Measurements from ENCODE around the gene RGS10.
"Not testable (repeated sequence)": the region's sequence is repeated elsewhere in the genome, so short reads cannot be mapped to it uniquely, and the experiment has no call there.

Gene RGS10

DNA sequence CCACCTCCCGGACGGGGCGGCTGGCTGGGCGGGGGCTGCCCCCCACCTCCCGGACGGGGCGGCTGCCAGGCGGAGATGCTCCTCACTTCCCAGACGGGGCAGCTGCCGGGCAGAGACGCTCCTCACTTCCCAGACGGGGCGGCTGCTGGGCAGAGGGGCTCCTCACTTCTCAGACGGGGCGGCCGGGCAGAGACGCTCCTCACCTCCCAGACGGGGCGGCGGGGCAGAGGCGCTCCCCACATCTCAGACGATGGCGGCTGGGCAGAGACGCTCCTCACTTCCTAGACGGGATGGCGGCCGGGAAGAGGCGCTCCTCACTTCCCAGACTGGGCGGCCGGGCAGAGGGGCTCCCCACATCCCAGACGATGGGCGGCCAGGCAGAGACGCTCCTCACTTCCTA, 17.0 kb upstream of the RGS10 start:
- CTCF ChIA-PET; H3K36me3 ChIP-seq (ENCODE audit: control insufficient read depth in 4 of 4, insufficient read depth in 4 of 4, low read length in 3 of 4); POLR2A ChIA-PET; H3K4me1 ChIP-seq (ENCODE audit: control extremely low read depth in 1 of 4, control insufficient read depth in 4 of 4, insufficient read depth in 4 of 4, low read length in 3 of 4); H3K27me3 ChIP-seq (replicated peaks in 2 of 5; ENCODE audit: control insufficient read depth in 4 of 5, insufficient read depth in 5 of 5, low read length in 4 of 5); H3K4me3 ChIP-seq (ENCODE audit: control insufficient read depth in 1 of 7, extremely low read depth in 1 of 7, insufficient read depth in 4 of 7, low read depth in 2 of 7, low read length in 6 of 7); H3K27ac ChIP-seq (ENCODE audit: insufficient read depth in 1 of 2, low read depth in 1 of 2, low read length in 2 of 2, poor library complexity in 1 of 2, severe bottlenecking in 2 of 2); DNase-seq; H3K9me3 ChIP-seq (ENCODE audit: control extremely low read depth in 1 of 5, control insufficient read depth in 4 of 5, insufficient read depth in 2 of 5, low read depth in 1 of 5, low read length in 4 of 5): not testable (repeated sequence)
- WGBS (ENCODE audit: insufficient coverage): 93% methylated on average over 16 of the region's 33 CpGs

GRCh38 chr10:119556081-119556480, 13.6 kb upstream of the RGS10 start:
- DNase-seq; H3K36me3 ChIP-seq (ENCODE audit: control insufficient read depth in 4 of 4, insufficient read depth in 4 of 4, low read length in 3 of 4); H3K27me3 ChIP-seq (replicated peaks in 2 of 5; ENCODE audit: control insufficient read depth in 4 of 5, insufficient read depth in 5 of 5, low read length in 4 of 5); H3K4me3 ChIP-seq (ENCODE audit: control insufficient read depth in 1 of 7, extremely low read depth in 1 of 7, insufficient read depth in 4 of 7, low read depth in 2 of 7, low read length in 6 of 7); H3K9me3 ChIP-seq (ENCODE audit: control extremely low read depth in 1 of 5, control insufficient read depth in 4 of 5, insufficient read depth in 2 of 5, low read depth in 1 of 5, low read length in 4 of 5); H3K27ac ChIP-seq (ENCODE audit: insufficient read depth in 1 of 2, low read depth in 1 of 2, low read length in 2 of 2, poor library complexity in 1 of 2, severe bottlenecking in 2 of 2); H3K4me1 ChIP-seq (ENCODE audit: control extremely low read depth in 1 of 4, control insufficient read depth in 4 of 4, insufficient read depth in 4 of 4, low read length in 3 of 4); POLR2A ChIA-PET: not testable (repeated sequence)
- CTCF ChIA-PET: interaction anchor here (0.9 to 1.5 kb wide), 2 partner anchors 14 to 38 kb away, joined by 3 read pairs; no protein-coding TSS in a partner anchor
- 100% methylated on average over 1 of the region's 2 CpGs for WGBS (ENCODE audit: insufficient coverage)

GRCh38 chr10:119555178-119555784, 12.8 kb upstream of the RGS10 start:
- Histone ChIP-seq H3K9me3 (ENCODE audit: control extremely low read depth in 1 of 5, control insufficient read depth in 4 of 5, insufficient read depth in 2 of 5, low read depth in 1 of 5, low read length in 4 of 5) (no peaks in the 10 kb centered on the region), H3K27me3 (replicated peaks in 2 of 5; ENCODE audit: control insufficient read depth in 4 of 5, insufficient read depth in 5 of 5, low read length in 4 of 5) (no peaks in the 10 kb centered on the region), H3K36me3 (ENCODE audit: control insufficient read depth in 4 of 4, insufficient read depth in 4 of 4, low read length in 3 of 4) (no peaks in the 10 kb centered on the region), H3K4me3 (ENCODE audit: control insufficient read depth in 1 of 7, extremely low read depth in 1 of 7, insufficient read depth in 4 of 7, low read depth in 2 of 7, low read length in 6 of 7) (no peak overlapping the region), H3K27ac (ENCODE audit: insufficient read depth in 1 of 2, low read depth in 1 of 2, low read length in 2 of 2, poor library complexity in 1 of 2, severe bottlenecking in 2 of 2) (no peak overlapping the region), H3K4me1 (ENCODE audit: control extremely low read depth in 1 of 4, control insufficient read depth in 4 of 4, insufficient read depth in 4 of 4, low read length in 3 of 4) (no peaks in the 10 kb centered on the region)
- POLR2A ChIA-PET: interaction anchor here (0.7 kb wide), 1 partner anchor 31 kb away, joined by 3 read pairs; no protein-coding TSS in a partner anchor
- CTCF ChIA-PET: interaction anchor here (0.9 to 1.5 kb wide), 2 partner anchors 14 to 37 kb away, joined by 3 read pairs; no protein-coding TSS in a partner anchor
- DNase-seq: no peak
- WGBS (ENCODE audit: insufficient coverage): 100% methylated on average over 4 of the region's 6 CpGs

DNA sequence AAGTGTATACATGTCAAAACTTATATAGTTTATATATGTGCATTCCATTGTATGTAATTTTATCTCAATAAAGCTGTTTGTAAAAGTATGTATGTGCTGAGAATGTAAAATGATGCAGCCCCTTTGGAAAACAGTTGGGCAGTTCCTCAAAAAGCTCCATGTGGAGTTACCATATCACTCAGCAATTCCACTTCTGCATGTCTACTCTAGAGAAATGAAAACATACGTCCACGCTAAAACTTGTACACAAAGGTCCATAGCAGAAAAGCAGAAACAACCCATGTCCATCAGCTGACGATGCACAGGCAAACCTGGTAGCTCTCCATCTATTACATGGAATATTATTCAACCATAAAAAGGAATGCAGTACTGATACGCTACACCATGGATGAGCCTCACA, 8.3 kb upstream of the RGS10 start:
- 97% methylated on average over 4 of the region's 4 CpGs for WGBS (ENCODE audit: insufficient coverage)
- ChIA-PET POLR2A (no interaction called here), CTCF (interaction anchor here (0.6 to 0.9 kb wide), 2 partner anchors 15 to 463 kb away, joined by 3 read pairs; no protein-coding TSS in a partner anchor)
- Histone ChIP-seq H3K36me3 (ENCODE audit: control insufficient read depth in 4 of 4, insufficient read depth in 4 of 4, low read length in 3 of 4) (no peaks in the 10 kb centered on the region), H3K9me3 (ENCODE audit: control extremely low read depth in 1 of 5, control insufficient read depth in 4 of 5, insufficient read depth in 2 of 5, low read depth in 1 of 5, low read length in 4 of 5) (no peaks in the 10 kb centered on the region), H3K27ac (ENCODE audit: insufficient read depth in 1 of 2, low read depth in 1 of 2, low read length in 2 of 2, poor library complexity in 1 of 2, severe bottlenecking in 2 of 2) (no peak overlapping the region), H3K4me1 (ENCODE audit: control extremely low read depth in 1 of 4, control insufficient read depth in 4 of 4, insufficient read depth in 4 of 4, low read length in 3 of 4) (no peaks in the 10 kb centered on the region), H3K27me3 (replicated peaks in 2 of 5; ENCODE audit: control insufficient read depth in 4 of 5, insufficient read depth in 5 of 5, low read length in 4 of 5) (no peaks in the 10 kb centered on the region), H3K4me3 (ENCODE audit: control insufficient read depth in 1 of 7, extremely low read depth in 1 of 7, insufficient read depth in 4 of 7, low read depth in 2 of 7, low read length in 6 of 7) (no peak overlapping the region)
- no peak for DNase-seq

DNA sequence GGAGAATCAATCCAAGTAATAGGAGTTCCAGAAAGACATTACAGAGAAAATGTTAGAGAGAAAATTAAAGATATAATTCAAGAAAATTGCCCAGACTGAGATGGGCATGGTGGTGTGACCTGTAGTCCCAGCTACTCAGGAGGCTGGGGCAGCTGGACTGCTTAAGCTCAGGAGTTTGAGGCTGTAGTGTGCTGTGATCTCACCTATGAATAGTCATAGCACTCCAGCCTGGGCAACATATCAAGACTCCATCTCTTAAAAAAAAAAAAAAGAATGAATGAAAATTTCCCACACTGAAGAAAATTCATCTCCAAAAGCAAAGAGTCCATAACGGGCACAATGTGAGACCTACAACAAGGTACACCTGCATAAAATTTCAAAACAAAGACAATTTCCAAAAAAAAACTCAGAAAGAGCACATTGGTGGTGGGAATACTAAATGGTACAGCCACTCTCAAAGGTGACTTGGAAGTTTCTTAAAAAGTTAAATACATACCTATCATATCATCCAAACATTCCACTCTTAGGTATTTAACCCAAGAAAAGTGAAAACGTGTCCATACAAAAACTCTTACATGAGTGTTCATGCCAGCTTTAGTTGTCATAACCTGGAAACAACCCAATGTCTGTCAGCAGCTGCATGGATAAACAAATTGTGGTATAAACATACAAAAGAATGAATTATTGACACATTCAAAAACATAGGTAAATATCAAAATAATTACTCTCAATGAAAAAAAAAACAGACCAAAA, 6.9 kb upstream of the RGS10 start:
- WGBS (ENCODE audit: insufficient coverage): no CpG with 5 or more reads among the region's 2 CpGs
- no peak overlapping the region for H3K27ac ChIP-seq (ENCODE audit: insufficient read depth in 1 of 2, low read depth in 1 of 2, low read length in 2 of 2, poor library complexity in 1 of 2, severe bottlenecking in 2 of 2)
- no peaks in the 10 kb centered on the region for H3K27me3 ChIP-seq (replicated peaks in 2 of 5; ENCODE audit: control insufficient read depth in 4 of 5, insufficient read depth in 5 of 5, low read length in 4 of 5)
- H3K36me3 ChIP-seq (ENCODE audit: control insufficient read depth in 4 of 4, insufficient read depth in 4 of 4, low read length in 3 of 4): no peaks in the 10 kb centered on the region
- POLR2A ChIA-PET: no interaction called here
- CTCF ChIA-PET: interaction anchor here (0.9 to 1.2 kb wide), 2 partner anchors 11 to 26 kb away, joined by 3 read pairs; no protein-coding TSS in a partner anchor
- no peaks in the 10 kb centered on the region for H3K9me3 ChIP-seq (ENCODE audit: control extremely low read depth in 1 of 5, control insufficient read depth in 4 of 5, insufficient read depth in 2 of 5, low read depth in 1 of 5, low read length in 4 of 5)
- H3K4me3 ChIP-seq (ENCODE audit: control insufficient read depth in 1 of 7, extremely low read depth in 1 of 7, insufficient read depth in 4 of 7, low read depth in 2 of 7, low read length in 6 of 7): no peak overlapping the region
- H3K4me1 ChIP-seq (ENCODE audit: control extremely low read depth in 1 of 4, control insufficient read depth in 4 of 4, insufficient read depth in 4 of 4, low read length in 3 of 4): no peaks in the 10 kb centered on the region
- DNase-seq: no peak

- H3K4me1 ChIP-seq (ENCODE audit: control extremely low read depth in 1 of 4, control insufficient read depth in 4 of 4, insufficient read depth in 4 of 4, low read length in 3 of 4): peaks cover 4 to 28% (median 26%) of the 10 kb centered on the region in 4 experiments
- H3K27me3 ChIP-seq (replicated peaks in 2 of 5; ENCODE audit: control insufficient read depth in 4 of 5, insufficient read depth in 5 of 5, low read length in 4 of 5): no peaks in the 10 kb centered on the region
- CTCF ChIA-PET: interaction anchor here (1.1 kb wide), 1 partner anchor 57 kb away, joined by 3 read pairs; no protein-coding TSS in a partner anchor
- no peaks in the 10 kb centered on the region for H3K9me3 ChIP-seq (ENCODE audit: control extremely low read depth in 1 of 5, control insufficient read depth in 4 of 5, insufficient read depth in 2 of 5, low read depth in 1 of 5, low read length in 4 of 5)
- H3K4me3 ChIP-seq (ENCODE audit: control insufficient read depth in 1 of 7, extremely low read depth in 1 of 7, insufficient read depth in 4 of 7, low read depth in 2 of 7, low read length in 6 of 7): no peak overlapping the region
- 100% methylated on average over 2 of the region's 3 CpGs for WGBS (ENCODE audit: insufficient coverage)
- no peaks in the 10 kb centered on the region for H3K36me3 ChIP-seq (ENCODE audit: control insufficient read depth in 4 of 4, insufficient read depth in 4 of 4, low read length in 3 of 4)
- DNase-seq: no peak
- H3K27ac ChIP-seq (ENCODE audit: insufficient read depth in 1 of 2, low read depth in 1 of 2, low read length in 2 of 2, poor library complexity in 1 of 2, severe bottlenecking in 2 of 2): no peak overlapping the region
- POLR2A ChIA-PET: interaction anchor here (1.0 kb wide), 1 partner anchor 48 kb away, joined by 3 read pairs; no protein-coding TSS in a partner anchor
Observed at GRCh38 chr10:119546009-119546408, 3.5 kb upstream of the RGS10 start.

GRCh38 chr10:119545310-119545709, 2.8 kb upstream of the RGS10 start:
- CTCF ChIA-PET: interaction anchor here (0.6 kb wide), 2 partner anchors 28 to 186 kb away, joined by 3 read pairs; no protein-coding TSS in a partner anchor
- POLR2A ChIA-PET: no interaction called here
- WGBS (ENCODE audit: insufficient coverage): 50% methylated on average over 2 of the region's 4 CpGs

More at GRCh38 chr10:119545310-119545709, 2.8 kb upstream of the RGS10 start:
- Histone ChIP-seq H3K27me3 (replicated peaks in 2 of 5; ENCODE audit: control insufficient read depth in 4 of 5, insufficient read depth in 5 of 5, low read length in 4 of 5) (no peaks in the 10 kb centered on the region), H3K36me3 (ENCODE audit: control insufficient read depth in 4 of 4, insufficient read depth in 4 of 4, low read length in 3 of 4) (no peaks in the 10 kb centered on the region), H3K9me3 (ENCODE audit: control extremely low read depth in 1 of 5, control insufficient read depth in 4 of 5, insufficient read depth in 2 of 5, low read depth in 1 of 5, low read length in 4 of 5) (no peaks in the 10 kb centered on the region), H3K27ac (ENCODE audit: insufficient read depth in 1 of 2, low read depth in 1 of 2, low read length in 2 of 2, poor library complexity in 1 of 2, severe bottlenecking in 2 of 2) (no peak overlapping the region), H3K4me3 (ENCODE audit: control insufficient read depth in 1 of 7, extremely low read depth in 1 of 7, insufficient read depth in 4 of 7, low read depth in 2 of 7, low read length in 6 of 7) (no peak overlapping the region), H3K4me1 (ENCODE audit: control extremely low read depth in 1 of 4, control insufficient read depth in 4 of 4, insufficient read depth in 4 of 4, low read length in 3 of 4) (peaks cover 4 to 33% (median 30%) of the 10 kb centered on the region in 4 experiments)
- no peak for DNase-seq

All from common myeloid progenitor, CD34-positive (primary cell).